Measurements from ENCODE around the gene OCRL. TPM values are rescaled to one million over a fixed set of nuclear protein-coding genes. Genes with fewer than 3 reads are reported as not detected.

The OCRL gene
- total and polyA plus RNA-seq, 2 of the 13 experiments (the other 11 are each of a cell fraction or from before 2014, with no cell fraction given), result 13.4 to 32.0 TPM

- TF ChIP-seq THAP8 (CRISPR knock-in tag; IDR thresholded peaks at IDR 0.05; ENCODE audit: borderline replicate concordance) (no peak), ZNF33A (CRISPR knock-in tag; IDR thresholded peaks at IDR 0.05; ENCODE audit: borderline replicate concordance) (no peak), ZNF24 (IDR thresholded peaks at IDR 0.05) (no peak), MEF2D (CRISPR knock-in tag; IDR thresholded peaks at IDR 0.05) (no peak), ZNF724P (CRISPR knock-in tag; IDR thresholded peaks at IDR 0.05; ENCODE audit: borderline replicate concordance) (no peak), NR0B2 (CRISPR knock-in tag; IDR thresholded peaks at IDR 0.05) (no peak), TEAD3 (CRISPR knock-in tag; optimal IDR thresholded peaks at IDR 0.05; ENCODE audit: borderline replicate concordance) (peak; percentile 43), ZFP36 (IDR thresholded peaks at IDR 0.05; ENCODE audit: borderline replicate concordance, low read depth, low read length, partially characterized antibody) (no peak), HMG20A (CRISPR knock-in tag; IDR thresholded peaks at IDR 0.05; ENCODE audit: borderline replicate concordance) (peak; percentile 56; the same call in 1 of the 2 replicates), GPN1 (CRISPR knock-in tag; IDR thresholded peaks at IDR 0.05; ENCODE audit: borderline replicate concordance) (no peak), ZNF776 (CRISPR knock-in tag; IDR thresholded peaks at IDR 0.05) (no peak), SRSF9 (IDR thresholded peaks at IDR 0.05; ENCODE audit: borderline replicate concordance, insufficient read depth, low read depth, low read length, poor library complexity, severe bottlenecking) (no peak), DMAP1 (CRISPR knock-in tag; IDR thresholded peaks at IDR 0.05) (no peak), ZC3H13 (CRISPR knock-in tag; IDR thresholded peaks at IDR 0.05) (no peak), IRX3 (CRISPR knock-in tag; IDR thresholded peaks at IDR 0.05; ENCODE audit: borderline replicate concordance, low read depth) (no peak), PTBP1 (IDR thresholded peaks at IDR 0.05; ENCODE audit: low read depth, low read length, poor library complexity, severe bottlenecking) (no peak), ZFAT (CRISPR knock-in tag; conservative IDR thresholded peaks at IDR 0.05) (no peak), CEBPG (CRISPR knock-in tag; IDR thresholded peaks at IDR 0.05) (peak; percentile 41; the same call in 1 of the 2 replicates), ZSCAN30 (CRISPR knock-in tag; IDR thresholded peaks at IDR 0.05) (no peak), ZFP41 (CRISPR knock-in tag; IDR thresholded peaks at IDR 0.05; ENCODE audit: borderline replicate concordance) (no peak), PPARG (CRISPR knock-in tag; conservative IDR thresholded peaks at IDR 0.05) (0 out of 2 replicates have a peak, but pooled peaks have one; percentile 13), SOX13 (IDR thresholded peaks at IDR 0.05) (peak; percentile 47; the same call in 1 of the 2 replicates), SOX13 (CRISPR knock-in tag; conservative IDR thresholded peaks at IDR 0.05 in 1 of 2, IDR thresholded peaks at IDR 0.05 in 1 of 2) (peak in 1 of 2 experiments; percentile 96; a peak in 2 of 4 replicates)
- TF ChIP-seq, protein P1, sequence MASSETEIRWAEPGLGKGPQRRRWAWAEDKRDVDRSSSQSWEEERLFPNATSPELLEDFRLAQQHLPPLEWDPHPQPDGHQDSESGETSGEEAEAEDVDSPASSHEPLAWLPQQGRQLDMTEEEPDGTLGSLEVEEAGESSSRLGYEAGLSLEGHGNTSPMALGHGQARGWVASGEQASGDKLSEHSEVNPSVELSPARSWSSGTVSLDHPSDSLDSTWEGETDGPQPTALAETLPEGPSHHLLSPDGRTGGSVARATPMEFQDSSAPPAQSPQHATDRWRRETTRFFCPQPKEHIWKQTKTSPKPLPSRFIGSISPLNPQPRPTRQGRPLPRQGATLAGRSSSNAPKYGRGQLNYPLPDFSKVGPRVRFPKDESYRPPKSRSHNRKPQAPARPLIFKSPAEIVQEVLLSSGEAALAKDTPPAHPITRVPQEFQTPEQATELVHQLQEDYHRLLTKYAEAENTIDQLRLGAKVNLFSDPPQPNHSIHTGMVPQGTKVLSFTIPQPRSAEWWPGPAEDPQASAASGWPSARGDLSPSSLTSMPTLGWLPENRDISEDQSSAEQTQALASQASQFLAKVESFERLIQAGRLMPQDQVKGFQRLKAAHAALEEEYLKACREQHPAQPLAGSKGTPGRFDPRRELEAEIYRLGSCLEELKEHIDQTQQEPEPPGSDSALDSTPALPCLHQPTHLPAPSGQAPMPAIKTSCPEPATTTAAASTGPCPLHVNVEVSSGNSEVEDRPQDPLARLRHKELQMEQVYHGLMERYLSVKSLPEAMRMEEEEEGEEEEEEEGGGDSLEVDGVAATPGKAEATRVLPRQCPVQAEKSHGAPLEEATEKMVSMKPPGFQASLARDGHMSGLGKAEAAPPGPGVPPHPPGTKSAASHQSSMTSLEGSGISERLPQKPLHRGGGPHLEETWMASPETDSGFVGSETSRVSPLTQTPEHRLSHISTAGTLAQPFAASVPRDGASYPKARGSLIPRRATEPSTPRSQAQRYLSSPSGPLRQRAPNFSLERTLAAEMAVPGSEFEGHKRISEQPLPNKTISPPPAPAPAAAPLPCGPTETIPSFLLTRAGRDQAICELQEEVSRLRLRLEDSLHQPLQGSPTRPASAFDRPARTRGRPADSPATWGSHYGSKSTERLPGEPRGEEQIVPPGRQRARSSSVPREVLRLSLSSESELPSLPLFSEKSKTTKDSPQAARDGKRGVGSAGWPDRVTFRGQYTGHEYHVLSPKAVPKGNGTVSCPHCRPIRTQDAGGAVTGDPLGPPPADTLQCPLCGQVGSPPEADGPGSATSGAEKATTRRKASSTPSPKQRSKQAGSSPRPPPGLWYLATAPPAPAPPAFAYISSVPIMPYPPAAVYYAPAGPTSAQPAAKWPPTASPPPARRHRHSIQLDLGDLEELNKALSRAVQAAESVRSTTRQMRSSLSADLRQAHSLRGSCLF (CRISPR knock-in tag; IDR thresholded peaks at IDR 0.05; ENCODE audit: borderline replicate concordance), result no peak
Measured at GRCh38 chrX:129511689-129512088, 28.4 kb upstream of the OCRL start (continued).

Measured in HepG2 (cell line).